GM21528 (cell line): Measurements from ENCODE around the gene MYNN.

ENCODE experiments used
- ATAC-seq: cut with Tn5 transposase; IDR thresholded peaks from one replicate; pipeline ENCODE4 v1.9.1; 2021; ENCODE audit warnings: mild to moderate bottlenecking, moderate library complexity; ENCODE audit not compliant: unreplicated experiment, low FRiP score

MYNN gene

DNA sequence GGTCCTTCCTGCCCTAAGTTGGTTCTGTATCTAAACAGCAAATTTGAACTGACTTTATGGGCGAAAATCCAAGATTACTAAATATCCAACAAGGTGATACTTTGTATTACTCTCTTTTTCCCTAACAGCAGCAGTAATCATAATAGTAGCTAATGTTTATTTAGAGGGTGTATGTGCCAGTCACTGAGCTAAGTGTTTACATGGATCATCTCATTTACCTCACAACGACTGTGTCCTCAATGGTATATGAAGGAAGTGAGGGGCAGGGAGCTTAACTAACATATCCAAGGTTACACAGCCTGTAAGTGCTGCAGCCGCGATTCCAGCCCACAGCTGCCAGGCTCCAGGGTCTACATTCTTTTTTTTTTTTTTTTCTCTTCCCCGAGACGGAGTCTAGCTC is 49.8 kb downstream of the MYNN start:
- ATAC-seq, result no peak

- no peak for ATAC-seq
These were observed 52.1 kb downstream of the MYNN start for GRCh38 chr3:169825316-169825715.

DNA sequence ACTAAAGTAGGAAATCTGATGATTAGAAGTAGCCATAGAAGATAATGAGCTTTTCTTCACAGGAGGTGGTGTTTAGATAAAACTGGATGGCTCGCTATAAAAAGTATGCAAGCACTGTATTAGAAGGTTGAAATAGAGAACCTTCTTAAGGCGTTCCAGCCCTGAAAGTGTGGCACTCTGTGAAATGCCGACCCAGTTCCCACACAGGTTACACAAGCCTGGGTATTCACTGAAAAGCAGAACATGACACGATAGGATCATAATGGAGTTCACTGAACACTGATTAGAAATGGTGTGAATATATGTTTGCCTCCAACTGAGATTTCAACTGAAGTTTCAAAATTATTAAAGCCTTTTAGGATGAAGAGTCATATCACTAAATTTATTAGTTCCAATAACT is 54.5 kb downstream of the MYNN start:
- no peak for ATAC-seq

GRCh38 chr3:169835533-169835932 is 62.3 kb downstream of the MYNN start:
- peak; percentile 19 for ATAC-seq

DNA sequence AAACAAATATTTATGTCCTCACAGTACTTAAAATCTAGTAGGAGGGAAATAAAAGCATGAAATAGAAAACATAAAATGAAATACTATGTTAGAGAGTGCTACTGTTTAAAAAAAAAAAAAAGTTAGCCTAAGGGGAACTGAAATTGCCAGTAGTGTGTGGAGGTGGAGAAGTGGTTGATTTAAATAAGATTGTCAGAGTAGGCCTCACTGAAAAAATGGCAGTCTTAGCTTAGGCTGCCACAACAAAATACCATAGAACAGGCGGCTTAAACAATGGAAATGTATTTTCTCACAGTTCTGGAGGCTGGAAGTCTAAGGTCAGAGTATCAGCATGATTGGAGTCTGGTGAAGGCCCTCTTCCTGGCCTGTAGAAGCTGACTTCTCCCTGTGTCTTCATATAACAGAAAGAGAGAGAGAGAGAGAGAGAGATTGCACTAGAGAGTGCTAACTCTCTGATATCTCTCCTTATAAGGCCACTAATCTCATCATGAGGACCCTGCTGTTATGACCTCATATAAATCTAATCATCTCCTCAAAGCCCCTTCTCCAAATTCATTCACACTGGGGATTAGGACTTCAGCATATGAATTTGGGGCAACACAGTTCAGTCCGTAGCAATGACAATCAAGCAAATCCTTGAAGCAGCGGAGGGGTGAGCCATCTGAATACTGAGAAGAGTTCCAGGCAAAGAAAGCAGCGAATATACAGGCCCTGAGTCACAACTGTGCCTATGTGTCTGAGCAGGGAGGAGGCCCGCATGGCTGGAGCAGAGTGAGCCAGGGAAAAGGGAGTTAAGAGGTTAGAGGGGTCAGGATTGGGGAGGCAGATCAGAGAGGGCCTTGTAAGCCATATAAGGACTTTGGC is 63.1 kb downstream of the MYNN start:
- peak; percentile 82 for ATAC-seq

- no peak for ATAC-seq
These were observed 63.7 kb downstream of the MYNN start for GRCh38 chr3:169836942-169837275.

DNA sequence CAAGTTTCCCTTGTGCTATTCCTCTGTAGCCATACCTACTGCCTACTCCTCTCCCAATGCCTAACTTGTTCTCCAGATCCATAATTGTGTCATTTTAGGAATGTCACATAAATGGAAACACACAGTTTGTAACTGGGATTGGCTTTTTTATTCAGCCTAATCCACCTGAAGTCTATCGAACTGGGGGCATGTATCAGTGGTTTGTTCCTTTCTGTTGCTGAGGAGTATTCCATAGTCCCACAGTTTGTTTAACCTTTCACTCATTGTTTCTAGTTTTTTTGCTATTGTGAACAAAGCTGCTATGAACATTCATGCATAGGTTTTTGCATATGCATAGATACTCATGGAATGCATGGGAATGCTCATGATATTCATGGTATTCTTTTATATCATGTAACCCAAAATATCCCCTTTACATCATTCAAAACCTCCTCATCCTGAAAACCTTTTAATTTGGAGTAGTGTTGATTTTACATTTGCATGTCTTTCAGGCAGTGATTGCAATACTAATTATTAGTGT is 65.4 kb downstream of the MYNN start:
- no peak for ATAC-seq
